DMS79 treated with DMSO at 0.1 percent for 48 hours (cell line): ENCODE measurements around the gene AMN.
"Not testable (repeated sequence)": the region's sequence is repeated elsewhere in the genome, so short reads cannot be mapped to it uniquely, and the experiment has no call there.

Experiments
- DNase-seq: peaks from one replicate; lab custom pipeline; 2025; lab: John Stamatoyannopoulos, UW

AMN gene

DNA sequence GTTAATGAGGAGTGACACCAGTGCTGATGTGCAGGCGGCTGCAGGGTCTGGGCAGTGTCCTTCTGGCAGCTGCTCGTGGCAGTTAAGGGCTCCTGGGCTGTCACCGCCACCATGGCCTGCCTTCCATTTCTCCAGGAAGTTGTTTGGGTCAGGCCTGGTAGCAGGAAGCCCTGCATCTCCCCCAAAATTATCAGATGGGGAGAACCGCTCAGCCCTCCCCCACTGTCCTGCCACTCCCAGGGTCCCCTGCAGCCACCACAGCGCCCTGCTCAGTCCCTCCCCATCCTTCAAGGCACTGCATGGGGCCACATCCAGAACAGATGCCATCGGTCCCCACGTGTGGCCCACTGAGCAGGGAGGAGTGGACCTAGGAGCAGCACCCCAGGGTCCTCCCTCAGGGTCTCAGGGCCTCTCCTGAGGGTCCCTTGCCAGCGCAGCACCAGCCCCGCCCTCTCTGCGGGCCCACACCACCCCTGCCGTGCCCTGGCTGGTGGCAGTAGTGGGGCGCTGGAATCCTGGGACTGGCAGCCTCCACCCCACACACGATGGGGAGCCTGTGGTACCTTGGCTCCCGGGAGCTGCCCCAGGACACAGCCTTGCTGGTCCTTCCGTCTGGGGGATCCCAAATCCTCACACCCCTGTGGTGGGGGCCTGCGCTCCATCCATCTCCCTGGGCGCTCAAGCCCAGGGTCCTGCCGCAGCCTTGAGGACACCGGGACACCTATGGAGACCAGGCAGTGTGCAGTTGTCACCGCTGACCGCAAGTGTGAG, 10.3 kb upstream of the AMN start:
- DNase-seq = no peak

GRCh38 chr14:102913341-102914211, 8.9 kb upstream of the AMN start:
- no peak for DNase-seq

- DNase-seq = no peak
Measured at GRCh38 chr14:102914474-102915291, 7.8 kb upstream of the AMN start.

DNA sequence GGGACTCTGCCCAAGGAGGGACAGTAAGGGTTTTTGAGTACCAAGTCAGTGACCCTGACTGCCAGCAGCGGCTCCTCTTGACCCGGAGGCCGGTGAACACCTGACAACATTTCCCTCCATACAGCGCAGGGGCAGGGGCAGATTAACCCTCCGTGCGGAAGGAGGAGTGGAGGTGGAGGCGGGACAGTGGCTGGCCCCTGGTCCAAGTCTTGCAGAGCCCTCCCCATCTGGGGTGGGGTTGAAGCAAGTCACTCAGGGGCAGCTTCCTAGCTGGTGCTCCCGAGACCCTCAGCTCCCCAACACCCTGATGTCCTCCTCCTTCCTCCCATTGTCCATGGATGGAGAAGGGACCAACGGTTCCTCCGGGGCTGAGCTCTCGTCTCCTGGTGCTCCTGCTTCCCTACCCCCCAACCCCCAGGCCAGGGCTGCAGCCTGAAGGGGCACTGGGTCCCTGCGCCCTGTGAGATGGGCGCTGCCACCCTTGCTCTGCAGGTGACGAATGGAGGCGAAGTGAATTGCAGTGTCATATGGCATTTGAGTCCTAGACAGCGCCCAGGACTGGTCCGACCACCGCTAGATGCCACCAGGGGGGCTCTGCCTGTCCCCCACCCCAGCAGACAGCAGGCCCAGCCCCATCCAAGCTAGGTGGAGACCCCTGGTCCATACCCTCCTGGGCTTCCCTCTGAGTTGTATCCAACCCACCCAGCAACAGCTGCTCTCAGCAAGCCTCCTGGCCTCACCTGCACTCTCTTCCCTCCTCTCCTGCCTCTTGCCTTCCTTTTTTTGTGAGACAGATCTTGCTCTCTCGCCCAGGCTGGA, 7.0 kb upstream of the AMN start:
- DNase-seq = no peak

DNA sequence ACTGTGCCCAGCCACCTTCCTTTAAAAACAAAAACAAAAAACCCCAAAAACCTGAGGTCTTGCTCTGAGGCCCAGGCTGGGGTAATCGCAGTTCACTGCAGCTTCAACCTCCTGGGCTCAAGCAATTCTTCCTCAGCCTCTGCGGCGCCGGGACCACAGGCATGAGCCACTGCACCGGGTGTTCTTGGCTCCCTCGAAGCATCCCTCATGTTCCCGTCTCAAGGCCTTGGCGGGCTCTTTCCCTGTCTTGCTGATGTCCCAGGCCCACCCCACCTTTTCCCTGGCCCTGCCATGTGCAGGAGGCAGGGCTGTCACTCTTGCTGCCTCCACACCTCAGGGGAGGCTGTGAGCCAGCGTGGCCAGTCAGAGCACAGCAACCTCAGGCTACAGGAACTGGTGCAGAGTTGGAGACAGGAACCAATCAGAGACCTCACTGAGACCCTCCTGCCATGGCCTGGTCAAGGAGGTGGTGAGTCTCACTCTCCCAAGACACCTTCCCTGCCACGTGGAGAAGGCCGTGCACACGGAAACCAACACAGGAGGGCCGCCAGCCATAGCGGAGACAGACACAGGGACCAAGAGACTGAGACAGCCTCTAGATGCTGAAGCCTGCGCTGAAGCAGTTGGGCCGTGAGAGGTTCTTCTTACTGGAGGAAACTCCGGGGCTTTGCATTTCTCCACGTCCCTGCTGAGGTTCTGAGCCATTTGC, 6.0 kb upstream of the AMN start:
- no peak for DNase-seq

DNA sequence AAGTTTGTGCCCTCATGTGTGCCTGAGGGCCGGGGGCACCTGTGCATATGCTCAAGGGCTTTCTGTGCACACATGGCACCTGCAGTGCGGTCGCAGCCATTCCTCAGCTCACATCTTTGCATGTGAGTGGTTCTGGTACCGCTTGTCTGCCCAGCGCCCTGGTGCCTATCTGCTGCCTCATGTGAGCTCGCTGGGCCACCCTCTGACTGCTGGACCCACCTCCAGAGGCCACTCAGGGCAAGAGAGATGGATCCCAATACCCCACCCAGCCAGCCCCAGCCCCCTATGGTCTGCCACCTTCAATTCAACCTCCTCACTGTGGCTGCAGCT, 5.4 kb upstream of the AMN start:
- no peak for DNase-seq

DNA sequence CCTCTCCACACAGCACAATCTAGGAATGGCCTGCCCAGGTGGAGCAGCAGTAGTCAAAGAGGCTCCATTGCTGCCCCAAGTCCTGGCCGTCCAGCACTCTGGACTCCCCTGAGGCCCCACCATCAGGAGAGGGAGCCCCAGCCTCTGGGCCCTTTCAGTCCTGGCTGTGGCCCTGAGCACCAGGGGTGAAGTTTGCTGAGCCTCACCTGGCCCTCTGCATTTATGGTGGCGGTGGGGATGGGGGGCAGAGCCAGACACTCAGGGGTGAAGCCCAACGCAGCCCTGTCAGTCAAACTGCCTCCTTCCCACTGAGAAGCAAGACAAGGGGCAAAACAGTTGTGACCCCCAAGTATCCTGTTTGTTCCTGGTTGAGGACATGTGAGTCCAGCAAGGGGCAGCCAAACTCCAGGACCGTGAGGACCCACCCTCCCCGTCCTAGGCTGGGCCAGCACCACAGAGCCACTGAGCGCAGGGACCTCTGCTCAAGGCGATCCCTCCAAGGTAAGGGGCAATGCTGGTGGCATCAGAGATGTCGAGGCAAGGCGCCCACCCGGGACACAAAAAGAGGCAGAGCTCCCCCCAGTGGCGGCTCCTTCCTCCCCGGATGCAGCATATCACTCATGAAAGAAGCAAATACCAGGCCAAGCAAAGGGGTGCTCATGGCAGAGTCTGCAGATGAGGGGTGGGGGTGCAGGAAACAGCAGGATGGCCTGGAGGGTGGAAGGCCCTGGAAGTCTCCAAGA, 4.8 kb upstream of the AMN start:
- peak; percentile 37 for DNase-seq

- no peak for DNase-seq
Measured at GRCh38 chr14:102918438-102918837, 4.0 kb upstream of the AMN start.

DNA sequence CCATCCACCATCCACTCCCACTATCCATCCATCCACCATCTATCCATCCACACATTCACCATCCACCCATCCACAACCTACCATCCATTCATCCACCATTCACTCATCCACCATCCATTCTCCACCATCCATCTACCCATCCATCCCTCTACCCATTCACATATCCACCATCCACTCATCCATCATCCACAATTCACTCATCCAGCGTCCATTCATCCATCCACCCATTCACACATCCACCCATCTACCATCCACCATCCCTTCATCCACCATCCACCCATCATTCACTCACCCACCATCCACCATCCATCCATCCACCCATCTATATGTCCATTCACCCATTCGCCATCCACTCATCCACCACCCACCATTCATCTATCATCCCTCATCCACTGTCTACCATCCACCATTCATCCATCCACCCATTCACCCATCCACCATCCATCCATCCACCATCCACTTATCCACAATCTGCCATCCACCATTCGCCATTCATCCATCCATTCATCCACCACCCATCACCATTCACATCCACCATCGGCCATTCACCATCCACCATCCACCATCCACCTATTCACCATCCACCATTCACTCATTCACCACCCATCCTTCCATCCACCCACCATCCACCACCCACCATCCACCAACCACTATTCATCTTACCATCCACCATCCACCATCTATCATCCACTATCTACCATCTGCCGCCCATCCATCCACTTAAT, 2.0 kb upstream of the AMN start:
- no peak for DNase-seq

- DNase-seq = no peak
Measured at GRCh38 chr14:102920998-102921304, 1.5 kb upstream of the AMN start.

- DNase-seq = no peak
Measured at GRCh38 chr14:102923201-102923924, 900 bp downstream of the AMN start.

DNA sequence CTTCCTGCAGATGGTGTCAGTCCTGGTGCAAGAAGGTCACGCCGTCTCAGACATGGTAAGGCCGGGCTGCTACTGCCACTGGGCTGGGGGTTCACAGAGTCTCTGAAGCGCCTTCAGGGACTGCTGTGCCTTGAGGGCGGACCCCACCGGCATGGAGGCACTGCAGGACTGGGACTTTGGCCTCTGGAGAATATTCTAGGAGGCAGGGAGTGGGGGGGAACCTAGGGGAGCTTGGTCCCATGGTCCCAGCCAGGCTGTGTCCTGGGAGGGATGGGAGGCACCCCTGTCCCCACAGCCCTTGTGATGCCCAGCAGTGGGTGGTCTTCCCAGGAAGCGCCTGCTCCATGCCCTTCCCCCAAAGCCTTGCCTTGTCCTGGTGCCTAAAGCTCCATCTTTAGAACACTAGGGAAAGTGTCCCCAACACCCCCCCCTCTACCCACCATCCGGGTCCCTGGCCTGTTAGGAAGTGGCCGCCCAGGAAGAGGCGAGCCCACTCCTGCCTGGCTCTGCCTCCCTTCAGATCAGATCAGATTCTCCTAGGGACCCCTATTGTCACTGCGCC, 1.5 kb downstream of the AMN start:
- DNase-seq = no peak

- DNase-seq = no peak
Measured at GRCh38 chr14:102924632-102925588, 2.4 kb downstream of the AMN start.

DNA sequence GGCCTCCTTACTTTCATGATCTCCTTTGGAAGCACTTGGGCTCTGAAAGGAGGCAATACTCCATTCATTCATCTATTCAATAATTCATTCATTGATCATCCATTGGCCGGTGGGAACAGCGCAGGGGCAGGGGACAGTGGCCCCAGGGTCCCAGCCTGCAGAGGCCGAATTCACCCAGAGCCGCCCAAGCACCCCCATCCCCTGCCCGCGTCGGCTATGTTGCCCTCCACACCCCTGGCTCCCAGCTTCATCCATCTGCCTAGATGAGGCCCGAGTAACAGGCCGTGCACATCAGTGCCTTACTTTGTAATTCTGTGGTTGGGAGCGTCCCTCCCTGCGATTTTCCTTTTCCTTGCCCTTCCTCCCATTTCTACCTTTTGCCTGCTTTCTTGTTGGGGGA, 3.2 kb downstream of the AMN start:
- no peak for DNase-seq

DNA sequence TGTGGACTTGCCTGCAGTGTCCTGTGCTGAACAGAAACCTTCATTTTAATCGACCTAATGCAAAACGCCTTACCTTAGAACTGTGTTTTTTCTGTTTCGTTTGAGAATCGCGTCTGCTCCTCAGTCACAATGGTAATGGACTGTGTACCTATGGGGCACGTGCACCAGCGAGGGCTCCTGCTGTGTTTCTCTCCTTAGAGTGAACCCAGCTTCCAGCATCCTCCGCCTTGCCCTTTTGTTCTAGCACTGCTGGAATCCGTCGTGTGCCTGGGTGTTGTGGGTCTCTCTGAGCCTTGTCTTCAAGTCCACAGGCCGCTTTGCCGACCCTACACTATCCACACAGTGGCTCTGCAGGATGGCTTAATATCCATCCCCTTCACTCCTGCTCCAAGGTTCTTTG, 3.6 kb downstream of the AMN start:
- DNase-seq = no peak

- not testable (repeated sequence) for DNase-seq
Measured at GRCh38 chr14:102926840-102927239, 4.4 kb downstream of the AMN start.

DNA sequence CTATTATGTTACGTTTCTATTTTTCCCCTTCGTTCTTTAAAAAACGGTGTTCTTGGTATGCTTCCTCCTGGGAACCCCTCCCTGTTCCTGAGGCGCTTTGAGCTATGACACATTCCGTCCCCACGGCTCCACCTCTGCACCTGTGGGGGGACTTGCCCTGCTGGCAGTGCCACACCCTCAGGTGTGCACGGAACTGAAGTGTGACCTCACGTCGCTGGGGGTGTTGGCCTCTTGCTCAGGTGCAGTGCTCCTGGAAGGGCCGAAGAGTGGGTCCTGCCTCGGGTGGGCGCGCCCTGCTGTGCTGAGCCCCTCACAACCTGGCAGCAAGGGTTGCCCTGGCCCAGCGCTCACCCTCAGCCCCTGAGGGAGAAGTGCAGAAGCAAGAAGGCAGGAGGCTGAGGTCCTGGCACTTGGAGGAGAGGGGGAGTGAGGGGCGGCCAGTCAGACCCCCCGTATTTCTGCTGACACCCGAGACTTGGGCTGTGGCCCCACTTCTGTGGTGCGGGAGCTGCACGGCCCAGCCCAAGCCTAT, 4.9 kb downstream of the AMN start:
- DNase-seq = no peak
